Stimulated activated CD4-positive, alpha-beta T cell treated with anti-CD3 and anti-CD28 coated beads, TNF-alpha, amount 100 ng/mL, for 4 hours (primary cell): ENCODE measurements around the gene KCNJ5.
"Not testable (repeated sequence)": the region's sequence is repeated elsewhere in the genome, so short reads cannot be mapped to it uniquely, and the experiment has no call there.

Experiments
- DNase-seq, 3 experiments: peaks; one replicate each; pipeline ENCODE4 v3.0.0-alpha.2; 2020; ENCODE audit warnings: low read depth in 3 of 3

The KCNJ5 gene

GRCh38 chr11:128913806-128914205 lies 22.6 kb downstream of the KCNJ5 start:
- no peak for DNase-seq

GRCh38 chr11:128914216-128915148 lies 23.3 kb downstream of the KCNJ5 start:
- no peak for DNase-seq

GRCh38 chr11:128915149-128915521 lies 24.0 kb downstream of the KCNJ5 start:
- no peak for DNase-seq

GRCh38 chr11:128916037-128916572 lies 24.9 kb downstream of the KCNJ5 start:
- DNase-seq, result no peak

- DNase-seq, result no peak
These were observed 25.5 kb downstream of the KCNJ5 start for GRCh38 chr11:128916681-128917080.

GRCh38 chr11:128917144-128917724 lies 26.1 kb downstream of the KCNJ5 start:
- no peak for DNase-seq

- no peak for DNase-seq
These were observed 28.1 kb downstream of the KCNJ5 start for GRCh38 chr11:128919216-128919615.

GRCh38 chr11:128919635-128920034 lies 28.5 kb downstream of the KCNJ5 start:
- DNase-seq, result not testable (repeated sequence)

- no peak for DNase-seq
These were observed 29.5 kb downstream of the KCNJ5 start for GRCh38 chr11:128920666-128921065.

- DNase-seq, result no peak
These were observed 30.6 kb downstream of the KCNJ5 start for GRCh38 chr11:128921793-128922192.

- DNase-seq, result no peak
These were observed 32.9 kb downstream of the KCNJ5 start for GRCh38 chr11:128924104-128924503.

GRCh38 chr11:128924510-128925249 lies 33.5 kb downstream of the KCNJ5 start:
- no peak for DNase-seq

- DNase-seq, result no peak
These were observed 34.1 kb downstream of the KCNJ5 start for GRCh38 chr11:128925250-128925600.

GRCh38 chr11:128926000-128926399 lies 34.8 kb downstream of the KCNJ5 start:
- no peak for DNase-seq

- no peak for DNase-seq
These were observed 35.4 kb downstream of the KCNJ5 start for GRCh38 chr11:128926437-128927107.

- no peak for DNase-seq
These were observed 35.9 kb downstream of the KCNJ5 start for GRCh38 chr11:128927108-128927461.

GRCh38 chr11:128927683-128928336 lies 36.7 kb downstream of the KCNJ5 start:
- DNase-seq, result no peak

GRCh38 chr11:128928400-128928799 lies 37.2 kb downstream of the KCNJ5 start:
- DNase-seq, result no peak

- no peak for DNase-seq
These were observed 38.3 kb downstream of the KCNJ5 start for GRCh38 chr11:128929468-128929867.

GRCh38 chr11:128929991-128930390 lies 38.8 kb downstream of the KCNJ5 start:
- no peak for DNase-seq

- no peak for DNase-seq
These were observed 39.9 kb downstream of the KCNJ5 start for GRCh38 chr11:128931066-128931465.
